Suprapubic skin (tissue), 4 donors: Measurements from ENCODE around the gene TOR1A. TPM values are rescaled to one million over a fixed set of nuclear protein-coding genes. Genes with fewer than 3 reads are reported as not detected.
A peak's percentile ranks its signal among the peaks of the same experiment; 100 is the strongest.

ENCODE experiments used
- DNase-seq, 2 donors: peaks; one replicate each; pipeline ENCODE4 v3.0.0-alpha.2; 2019; ENCODE audit warnings: low spot score in 2 of 2
- H3K27ac ChIP-seq: fragments of 200-600 bp; sonication (generic); one replicate; pipeline ENCODE4 v1.5.1; 2019
- H3K27me3 ChIP-seq: fragments of 200-600 bp; sonication (generic); one replicate; pipeline ENCODE4 v1.5.1; 2019
- H3K36me3 ChIP-seq: fragments of 200-600 bp; sonication (generic); one replicate; pipeline ENCODE4 v1.5.1; 2019
- H3K4me1 ChIP-seq: fragments of 200-600 bp; sonication (generic); one replicate; pipeline ENCODE4 v1.5.1; 2019
- H3K4me3 ChIP-seq: fragments of 200-600 bp; sonication (generic); one replicate; pipeline ENCODE4 v1.5.1; 2019; ENCODE audit warnings: mild to moderate bottlenecking
- H3K9me3 ChIP-seq: fragments of 200-600 bp; sonication (generic); one replicate; pipeline ENCODE4 v1.5.1; 2019
- EP300 ChIP-seq: sonication (generic); formaldehyde crosslinking; IDR thresholded peaks from one replicate; pipeline ENCODE4 v1.6.1; 2017; ENCODE audit warnings: antibody characterized with exemption
- POLR2A ChIP-seq, 2 donors: fragments of 450-650 bp; IDR thresholded peaks; one replicate each; pipeline ENCODE4 v1.6.1; 2017; ENCODE audit warnings: antibody characterized with exemption in 2 of 2, mild to moderate bottlenecking in 2 of 2, moderate library complexity in 2 of 2
- POLR2AphosphoS5 ChIP-seq, 3 donors: sonication (generic); formaldehyde crosslinking; IDR thresholded peaks; one replicate each; pipeline ENCODE4 v1.6.1; 2017; ENCODE audit warnings: antibody characterized with exemption in 3 of 3
- WGBS: methylation state at CpG from one replicate; pipeline ENCODE4 v1.1.5; 2018; 5-methylcytosine and 5-hydroxymethylcytosine counted together
- total RNA-seq, 4 donors: library from RNA; depleted of rRNA; stranded (reverse); fragments of >200 nt; gene quantifications; one replicate each; pipeline ENCODE4 v1.1.0, GENCODE V29; 2016
- TF ChIP-seq, protein P1 (sequence below), 2 donors: fragments of 200-600 bp in 1 of 2; fragments of 450-650 bp in 1 of 2; sonication (generic) in 1 of 2; IDR thresholded peaks; one replicate each; pipeline ENCODE4 v1.5.1; 2016 to 2019; ENCODE audit warnings: antibody characterized with exemption in 2 of 2, mild to moderate bottlenecking in 1 of 2, moderate library complexity in 1 of 2

The TOR1A gene
- total RNA-seq, 4 donors from 2014 or later = 31.7 to 44.7 (median 36.3) TPM

DNA sequence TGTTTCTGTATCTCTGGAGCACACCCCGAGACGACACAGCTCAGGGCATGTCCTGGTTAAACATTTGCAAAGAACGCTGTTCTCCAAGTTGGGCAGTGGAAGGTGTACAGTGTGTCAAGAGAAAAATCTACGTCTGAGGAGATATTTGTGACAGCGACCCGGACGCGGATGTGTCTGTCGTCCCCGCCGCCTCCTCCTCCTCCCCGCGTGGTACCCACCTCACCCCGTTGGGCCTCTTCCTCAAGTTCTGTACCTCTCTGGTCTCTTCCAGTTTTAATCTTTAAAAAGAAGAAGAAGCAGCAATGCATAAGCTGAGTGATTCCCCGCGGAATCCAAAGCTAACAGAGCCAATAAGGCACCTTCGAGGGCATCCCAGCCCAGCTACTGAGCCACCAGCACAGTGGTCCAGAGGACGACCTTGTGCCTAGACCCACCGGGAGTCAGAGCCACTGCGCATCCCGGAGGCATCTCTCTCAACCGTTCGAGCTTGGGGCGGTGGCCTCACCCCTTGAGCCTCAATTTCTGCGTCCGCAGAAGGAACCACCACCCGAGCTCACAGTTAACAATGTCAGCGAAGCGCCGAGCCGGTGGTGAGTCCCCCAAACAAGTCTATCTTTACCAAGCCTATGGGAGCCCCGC, 10.7 kb upstream of the TOR1A start:
- peak overlapping the region; percentile 86 for H3K27ac ChIP-seq
- H3K9me3 ChIP-seq = no peaks in the 10 kb centered on the region
- H3K36me3 ChIP-seq = peaks cover 37% of the 10 kb centered on the region
- under 1% methylated on average over 31 of the region's 32 CpGs for WGBS
- peaks cover 35% of the 10 kb centered on the region for H3K4me1 ChIP-seq
- peak overlapping the region; percentile 99 for H3K4me3 ChIP-seq
- peak in 1 of 2 donors; percentile 84 for DNase-seq
- H3K27me3 ChIP-seq = no peaks in the 10 kb centered on the region
- TF ChIP-seq POLR2AphosphoS5 (IDR thresholded peaks at IDR 0.05) (no peak), EP300 (no peak), POLR2A (IDR thresholded peaks at IDR 0.05) (no peak)
- TF ChIP-seq, protein P1, sequence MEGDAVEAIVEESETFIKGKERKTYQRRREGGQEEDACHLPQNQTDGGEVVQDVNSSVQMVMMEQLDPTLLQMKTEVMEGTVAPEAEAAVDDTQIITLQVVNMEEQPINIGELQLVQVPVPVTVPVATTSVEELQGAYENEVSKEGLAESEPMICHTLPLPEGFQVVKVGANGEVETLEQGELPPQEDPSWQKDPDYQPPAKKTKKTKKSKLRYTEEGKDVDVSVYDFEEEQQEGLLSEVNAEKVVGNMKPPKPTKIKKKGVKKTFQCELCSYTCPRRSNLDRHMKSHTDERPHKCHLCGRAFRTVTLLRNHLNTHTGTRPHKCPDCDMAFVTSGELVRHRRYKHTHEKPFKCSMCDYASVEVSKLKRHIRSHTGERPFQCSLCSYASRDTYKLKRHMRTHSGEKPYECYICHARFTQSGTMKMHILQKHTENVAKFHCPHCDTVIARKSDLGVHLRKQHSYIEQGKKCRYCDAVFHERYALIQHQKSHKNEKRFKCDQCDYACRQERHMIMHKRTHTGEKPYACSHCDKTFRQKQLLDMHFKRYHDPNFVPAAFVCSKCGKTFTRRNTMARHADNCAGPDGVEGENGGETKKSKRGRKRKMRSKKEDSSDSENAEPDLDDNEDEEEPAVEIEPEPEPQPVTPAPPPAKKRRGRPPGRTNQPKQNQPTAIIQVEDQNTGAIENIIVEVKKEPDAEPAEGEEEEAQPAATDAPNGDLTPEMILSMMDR (IDR thresholded peaks at IDR 0.05) = no peak

DNA sequence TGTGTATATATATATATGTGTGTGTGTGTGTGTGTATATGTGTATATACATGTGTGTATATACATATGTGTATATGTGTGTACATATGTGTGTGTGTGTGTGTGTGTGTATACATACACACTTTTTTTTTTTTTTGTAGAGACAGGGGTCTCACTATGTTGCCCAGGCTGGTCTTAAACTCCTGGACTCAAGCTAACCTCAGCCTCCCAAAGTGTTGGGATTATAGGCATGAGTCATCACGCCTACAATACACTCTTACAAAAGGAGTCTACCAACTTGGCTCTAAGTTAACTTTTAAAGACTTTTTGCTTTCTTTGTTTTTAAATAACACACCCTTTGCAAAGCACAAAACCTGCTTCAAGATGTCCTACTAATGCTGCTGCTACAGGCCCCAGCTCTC, 9.0 kb upstream of the TOR1A start:
- no peaks in the 10 kb centered on the region for H3K9me3 ChIP-seq
- DNase-seq = no peak
- H3K36me3 ChIP-seq = peaks cover 53% of the 10 kb centered on the region

DNA sequence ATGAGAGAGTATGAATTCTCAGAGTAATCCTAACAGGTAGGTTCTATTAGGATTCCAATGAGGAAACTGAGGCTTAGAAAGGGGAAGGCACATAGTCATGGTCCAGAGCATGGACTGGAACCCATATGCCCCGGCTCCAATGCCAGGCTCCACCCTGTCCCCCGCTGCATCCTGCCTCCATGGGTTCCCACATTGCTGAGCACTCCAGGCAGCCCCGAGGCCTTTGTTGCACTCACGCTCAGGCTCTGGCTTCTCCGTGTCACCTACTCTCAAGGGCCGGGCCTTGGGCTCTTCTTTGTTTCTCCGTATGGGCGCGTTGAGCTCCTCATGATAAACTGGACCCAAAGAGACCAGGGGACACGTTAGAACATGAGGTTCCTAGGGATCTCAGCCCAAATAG, 5.0 kb upstream of the TOR1A start:
- H3K27me3 ChIP-seq = no peaks in the 10 kb centered on the region
- peaks cover 64% of the 10 kb centered on the region for H3K36me3 ChIP-seq
- no peak overlapping the region for H3K4me3 ChIP-seq
- H3K4me1 ChIP-seq = peaks cover 8% of the 10 kb centered on the region
- DNase-seq = no peak
- no peak overlapping the region for H3K27ac ChIP-seq
- TF ChIP-seq, protein P1 (IDR thresholded peaks at IDR 0.05) = no peak
- TF ChIP-seq POLR2AphosphoS5 (IDR thresholded peaks at IDR 0.05) (no peak), POLR2A (IDR thresholded peaks at IDR 0.05) (no peak), EP300 (no peak)
- WGBS = 96% methylated on average over 10 of the region's 10 CpGs
- H3K9me3 ChIP-seq = no peaks in the 10 kb centered on the region

More for the DNA sequence above, 9.0 kb upstream of the TOR1A start:
- no peak overlapping the region for H3K4me3 ChIP-seq
- WGBS = 95% methylated on average over 1 of the region's 1 CpG
- no peak for TF ChIP-seq POLR2AphosphoS5 (IDR thresholded peaks at IDR 0.05)
- TF ChIP-seq, protein P1 (IDR thresholded peaks at IDR 0.05) = no peak
- no peak for TF ChIP-seq EP300
- no peak for TF ChIP-seq POLR2A (IDR thresholded peaks at IDR 0.05)
- H3K27me3 ChIP-seq = no peaks in the 10 kb centered on the region
- H3K4me1 ChIP-seq = peaks cover 30% of the 10 kb centered on the region
- no peak overlapping the region for H3K27ac ChIP-seq

DNA sequence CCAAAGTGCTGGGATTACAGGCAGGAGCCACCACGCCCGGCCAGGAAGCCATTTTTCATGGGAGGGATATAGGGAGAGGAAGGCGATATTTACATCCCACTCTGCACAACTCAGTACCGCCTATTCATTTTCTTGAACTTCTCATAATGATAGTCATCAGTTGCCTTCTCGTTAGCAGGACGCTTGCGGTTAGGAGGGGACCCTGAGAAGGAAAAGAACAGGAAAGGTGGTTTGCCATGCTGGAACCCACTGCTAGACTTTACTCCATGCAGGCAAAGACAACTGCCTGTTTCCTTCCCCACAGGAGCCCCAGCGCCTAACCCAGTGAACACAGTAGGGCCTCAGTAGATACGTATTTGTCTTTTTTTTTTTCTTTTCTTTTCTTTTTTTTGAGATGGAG, 4.1 kb upstream of the TOR1A start:
- Histone ChIP-seq H3K4me3 (no peak overlapping the region), H3K27me3 (no peaks in the 10 kb centered on the region), H3K9me3 (no peaks in the 10 kb centered on the region), H3K36me3 (peaks cover 60% of the 10 kb centered on the region), H3K27ac (no peak overlapping the region), H3K4me1 (peaks cover 5% of the 10 kb centered on the region)
- TF ChIP-seq, protein P1 (IDR thresholded peaks at IDR 0.05) = no peak
- TF ChIP-seq POLR2AphosphoS5 (IDR thresholded peaks at IDR 0.05) (no peak), EP300 (no peak), POLR2A (IDR thresholded peaks at IDR 0.05) (no peak)
- DNase-seq = no peak
- 89% methylated on average over 9 of the region's 9 CpGs for WGBS

DNA sequence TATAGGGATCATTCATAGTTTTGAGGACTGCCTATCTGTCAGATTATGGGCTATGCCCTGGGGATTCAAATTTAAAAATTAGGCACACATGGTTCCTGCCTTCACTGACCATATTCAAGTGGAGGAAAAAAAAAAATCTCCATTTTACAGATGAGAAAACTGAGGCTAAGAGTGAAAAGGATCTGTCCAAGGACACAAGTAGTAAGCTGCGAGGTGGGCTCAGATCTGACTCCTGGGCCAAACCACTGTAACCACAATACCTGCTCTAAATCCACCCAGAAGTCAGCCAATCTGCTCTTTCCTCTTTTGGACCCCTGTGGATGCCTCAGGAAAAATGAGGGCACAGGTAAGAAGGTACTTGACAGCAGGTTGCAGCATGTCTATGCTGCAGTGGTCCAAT, 2.8 kb upstream of the TOR1A start:
- TF ChIP-seq EP300 (no peak), POLR2A (IDR thresholded peaks at IDR 0.05) (no peak), POLR2AphosphoS5 (IDR thresholded peaks at IDR 0.05) (no peak)
- TF ChIP-seq, protein P1 (IDR thresholded peaks at IDR 0.05) = no peak
- Histone ChIP-seq H3K9me3 (no peaks in the 10 kb centered on the region), H3K4me1 (peaks cover 11% of the 10 kb centered on the region), H3K36me3 (peaks cover 53% of the 10 kb centered on the region), H3K27me3 (no peaks in the 10 kb centered on the region), H3K27ac (no peak overlapping the region), H3K4me3 (no peak overlapping the region)
- WGBS = 88% methylated on average over 1 of the region's 1 CpG
- no peak for DNase-seq
